NB4 (cell line): ENCODE data around the gene IRF2BPL.

Experiments used
- POLR2A ChIP-seq: IDR thresholded peaks from 2 replicates; pipeline ENCODE4 v1.6.1; 2011; ENCODE audit warnings: mild to moderate bottlenecking; ENCODE audit not compliant: insufficient read length; ENCODE audit errors: extremely low read depth
- TF ChIP-seq, protein P1 (sequence below): IDR thresholded peaks from one replicate; pipeline ENCODE4 v1.5.1; 2012; ENCODE audit warnings: low read depth, low read length

DNA sequence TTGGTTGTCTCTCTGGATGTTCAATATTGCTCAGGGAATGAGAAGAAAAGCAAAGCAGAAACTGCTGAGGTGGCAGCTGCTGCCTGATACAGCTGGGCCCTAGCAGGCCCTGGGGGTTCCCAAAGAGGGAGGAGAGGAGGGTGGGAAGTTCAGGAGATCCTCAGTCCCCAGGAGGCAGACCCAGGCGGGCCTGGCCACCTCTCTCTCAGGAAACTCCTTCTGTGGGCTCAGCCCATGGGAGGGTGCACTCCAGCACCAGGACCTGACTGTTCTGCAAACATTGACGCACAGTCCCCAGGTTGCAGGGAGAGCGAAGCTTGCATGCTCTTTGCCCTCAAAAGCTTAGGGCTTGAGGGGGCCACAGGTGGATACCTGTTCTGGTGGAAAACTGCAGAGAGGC, 29.6 kb downstream of the IRF2BPL start:
- TF ChIP-seq, protein P1, sequence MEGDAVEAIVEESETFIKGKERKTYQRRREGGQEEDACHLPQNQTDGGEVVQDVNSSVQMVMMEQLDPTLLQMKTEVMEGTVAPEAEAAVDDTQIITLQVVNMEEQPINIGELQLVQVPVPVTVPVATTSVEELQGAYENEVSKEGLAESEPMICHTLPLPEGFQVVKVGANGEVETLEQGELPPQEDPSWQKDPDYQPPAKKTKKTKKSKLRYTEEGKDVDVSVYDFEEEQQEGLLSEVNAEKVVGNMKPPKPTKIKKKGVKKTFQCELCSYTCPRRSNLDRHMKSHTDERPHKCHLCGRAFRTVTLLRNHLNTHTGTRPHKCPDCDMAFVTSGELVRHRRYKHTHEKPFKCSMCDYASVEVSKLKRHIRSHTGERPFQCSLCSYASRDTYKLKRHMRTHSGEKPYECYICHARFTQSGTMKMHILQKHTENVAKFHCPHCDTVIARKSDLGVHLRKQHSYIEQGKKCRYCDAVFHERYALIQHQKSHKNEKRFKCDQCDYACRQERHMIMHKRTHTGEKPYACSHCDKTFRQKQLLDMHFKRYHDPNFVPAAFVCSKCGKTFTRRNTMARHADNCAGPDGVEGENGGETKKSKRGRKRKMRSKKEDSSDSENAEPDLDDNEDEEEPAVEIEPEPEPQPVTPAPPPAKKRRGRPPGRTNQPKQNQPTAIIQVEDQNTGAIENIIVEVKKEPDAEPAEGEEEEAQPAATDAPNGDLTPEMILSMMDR: no peak
- TF ChIP-seq POLR2A: no peak
